Femur (tissue), 1 donor: ENCODE data around the gene DDX49.
"Not testable (repeated sequence)": the region's sequence is repeated elsewhere in the genome, so short reads cannot be mapped to it uniquely, and the experiment has no call there.

Experiments
- DNase-seq: peaks from one replicate; pipeline ENCODE4 v3.0.0-alpha.2; 2017

Gene DDX49

GRCh38 chr19:18942692-18943091 lies 23.2 kb downstream of the DDX49 start:
- DNase-seq, result no peak

DNA sequence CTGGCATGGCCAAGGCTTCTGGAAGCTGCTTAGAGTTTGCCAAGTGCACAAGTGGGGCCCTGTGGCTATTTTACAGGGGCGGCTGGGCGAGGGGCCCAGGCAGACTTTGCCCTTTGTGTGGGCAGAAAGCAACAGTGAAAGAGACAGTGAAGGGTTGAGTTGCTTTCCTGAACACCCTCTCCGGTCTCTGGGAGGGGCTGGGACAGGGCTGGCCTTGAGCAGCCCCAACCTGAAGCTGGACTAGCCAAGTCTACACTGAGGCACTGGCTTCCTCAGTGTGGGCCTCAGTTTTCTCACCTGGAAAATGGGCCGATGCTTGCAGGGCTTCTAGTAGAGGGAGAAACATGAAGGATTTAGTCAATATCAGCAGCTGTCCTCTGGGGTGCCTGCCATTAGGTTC lies 23.9 kb downstream of the DDX49 start:
- DNase-seq, result no peak

DNA sequence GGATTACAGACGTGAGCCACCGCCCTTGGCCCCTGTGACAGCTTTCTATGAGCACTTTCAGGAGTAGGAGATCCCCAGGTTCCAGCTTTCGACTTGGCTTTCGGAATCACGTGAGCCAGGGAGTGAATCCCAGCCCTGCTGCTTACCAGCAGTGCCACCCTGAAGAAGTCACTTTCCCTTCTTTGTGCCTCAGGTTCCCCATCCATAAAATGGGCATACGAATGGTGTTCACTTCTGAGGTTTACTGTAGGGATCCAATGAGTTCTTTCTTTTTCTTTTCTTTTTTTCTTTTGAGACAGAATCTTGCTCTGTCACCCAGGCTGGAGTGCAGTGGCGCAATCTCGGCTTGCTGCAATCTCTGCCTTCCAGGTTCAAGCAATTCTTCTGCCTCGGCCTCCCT lies 25.8 kb downstream of the DDX49 start:
- DNase-seq, result no peak

GRCh38 chr19:18946335-18946734 lies 26.8 kb downstream of the DDX49 start:
- DNase-seq, result no peak

GRCh38 chr19:18946918-18947317 lies 27.4 kb downstream of the DDX49 start:
- DNase-seq, result no peak

- DNase-seq, result no peak
Measured at GRCh38 chr19:18948075-18948975, 28.8 kb downstream of the DDX49 start.

GRCh38 chr19:18948976-18949356 lies 29.5 kb downstream of the DDX49 start:
- no peak for DNase-seq

GRCh38 chr19:18949858-18950257 lies 30.3 kb downstream of the DDX49 start:
- no peak for DNase-seq

- DNase-seq, result no peak
Measured at GRCh38 chr19:18951721-18952281, 32.3 kb downstream of the DDX49 start.

DNA sequence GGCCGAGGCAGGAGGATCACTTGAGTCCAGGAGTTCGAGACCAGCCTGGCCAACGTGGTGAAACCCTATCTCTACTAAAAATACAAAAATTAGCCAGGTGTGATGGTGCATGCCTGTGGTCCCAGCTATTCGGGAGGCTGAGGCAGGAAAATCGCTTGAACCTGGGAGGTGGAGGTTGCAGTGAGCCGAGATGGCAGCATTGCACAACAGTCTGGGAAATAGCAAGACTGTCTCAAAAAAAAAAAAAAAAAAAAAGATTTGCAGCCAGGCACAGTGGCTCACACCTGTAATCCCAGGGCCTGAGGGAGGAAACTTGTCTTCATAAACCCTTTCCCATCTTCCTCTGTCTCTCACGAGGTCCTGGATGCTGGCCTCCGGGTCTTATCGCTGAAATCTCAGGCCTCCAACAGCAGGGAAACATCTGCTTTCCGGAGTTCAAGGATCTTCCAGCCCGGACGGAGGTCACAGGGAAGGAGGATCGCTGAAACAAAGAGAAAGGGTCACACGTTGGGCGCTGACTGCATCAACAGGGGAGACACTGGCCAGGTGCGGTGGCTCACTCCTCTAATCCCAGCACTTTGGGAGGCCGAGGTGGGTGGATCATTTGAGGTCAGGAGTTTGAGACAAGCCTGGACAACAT lies 33.0 kb downstream of the DDX49 start:
- DNase-seq, result not testable (repeated sequence)

GRCh38 chr19:18954094-18954493 lies 34.6 kb downstream of the DDX49 start:
- no peak for DNase-seq

GRCh38 chr19:18955042-18955441 lies 35.5 kb downstream of the DDX49 start:
- no peak for DNase-seq

- no peak for DNase-seq
Measured at GRCh38 chr19:18960370-18960769, 40.9 kb downstream of the DDX49 start.

DNA sequence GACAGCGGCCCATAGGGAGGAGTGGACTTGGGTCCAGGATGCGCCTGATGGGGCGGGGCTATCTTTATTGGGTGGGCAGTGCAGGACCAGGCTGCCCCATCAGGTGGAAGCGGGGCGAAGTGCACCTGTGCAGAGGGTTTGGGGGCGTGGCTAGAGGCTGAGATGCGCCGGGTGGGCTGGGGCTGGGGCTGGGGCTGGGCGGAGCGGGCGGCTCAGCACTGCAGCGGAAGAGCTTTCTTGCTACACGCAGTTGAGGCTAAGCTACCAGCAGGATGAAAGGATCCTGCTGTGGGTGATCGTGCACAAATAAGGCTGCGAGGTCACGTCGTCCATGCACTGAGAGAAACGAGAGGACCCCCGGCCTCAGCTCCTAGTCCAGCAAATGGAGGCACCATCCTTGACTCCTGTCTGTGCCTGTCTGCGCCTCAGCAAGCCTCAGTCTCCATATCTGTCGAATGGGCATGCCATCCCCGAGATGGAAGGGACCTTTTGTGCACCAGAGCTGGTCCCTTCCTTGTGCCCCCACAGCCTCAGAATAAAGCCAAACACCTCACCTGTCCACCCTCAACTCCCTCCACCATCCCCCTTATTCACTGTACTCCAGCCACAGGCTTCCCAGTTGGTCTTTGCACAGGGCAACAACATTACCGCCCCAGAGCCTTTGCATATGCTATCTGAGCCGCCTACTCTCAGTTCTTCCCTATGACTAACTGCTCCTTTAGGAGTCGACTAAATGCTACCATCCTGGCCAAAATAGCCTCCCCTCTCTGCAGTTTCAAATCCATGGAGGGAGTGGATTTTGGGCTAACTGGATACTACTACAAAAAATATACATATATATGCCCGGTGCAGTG lies 42.5 kb downstream of the DDX49 start:
- DNase-seq, result no peak

- DNase-seq, result no peak
Measured at GRCh38 chr19:18964121-18964520, 44.6 kb downstream of the DDX49 start.

DNA sequence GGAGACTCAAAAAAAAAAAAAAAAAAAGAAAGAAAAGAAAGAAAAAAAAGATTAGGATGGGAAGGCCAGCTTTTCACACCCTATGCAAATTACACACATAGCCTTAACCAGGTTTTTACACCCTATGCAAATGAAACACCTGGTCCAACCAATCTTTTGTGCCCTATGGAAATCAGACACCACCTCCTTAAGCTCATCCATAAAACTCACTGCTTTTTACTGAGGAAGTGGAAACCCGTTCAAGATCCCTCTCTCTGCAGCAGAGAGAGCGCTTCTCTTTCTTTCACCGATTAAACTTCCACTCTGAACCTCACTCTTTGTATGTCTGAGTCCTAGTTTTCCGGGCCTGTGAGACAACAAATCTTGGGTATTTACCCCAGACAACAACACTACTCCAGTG lies 46.8 kb downstream of the DDX49 start:
- DNase-seq, result no peak

DNA sequence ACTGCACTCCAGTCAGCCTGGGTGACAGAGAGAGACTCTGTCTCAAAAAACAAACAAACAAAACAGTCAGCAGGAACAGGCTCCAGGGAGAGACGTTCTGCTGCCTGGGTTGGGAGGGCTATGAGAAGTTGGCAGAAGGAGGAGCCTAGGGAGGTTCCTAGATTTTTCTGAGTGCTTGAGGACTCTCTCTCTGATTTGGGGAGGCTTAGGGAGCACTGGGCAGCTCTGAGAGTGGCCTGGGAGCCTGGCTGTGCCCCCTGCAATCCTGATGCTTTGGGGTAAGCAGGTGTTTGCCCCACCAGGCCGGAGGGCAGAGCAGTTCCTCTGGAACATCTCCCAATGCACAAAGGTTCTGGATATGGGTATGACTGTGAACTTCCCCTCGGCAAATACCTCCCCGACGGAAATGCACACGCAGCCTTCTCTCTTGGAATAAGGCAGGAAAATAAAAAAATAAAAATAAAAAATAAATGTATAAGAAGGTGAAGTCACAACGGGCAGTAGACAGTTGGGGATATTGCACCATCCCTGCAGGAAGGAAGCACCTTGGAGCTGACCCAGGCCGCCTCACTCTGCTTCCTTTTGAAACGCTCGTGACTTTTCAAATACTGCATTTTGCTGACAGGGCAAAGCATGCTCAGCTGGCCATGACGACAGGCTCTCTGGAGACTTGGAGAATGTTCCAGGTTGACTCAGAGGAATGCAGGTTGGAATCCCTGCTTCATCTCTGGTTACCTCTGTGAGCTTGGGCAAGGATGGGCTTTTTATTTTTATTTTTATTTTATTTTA lies 48.0 kb downstream of the DDX49 start:
- peak; percentile 70 for DNase-seq

GRCh38 chr19:18969931-18970659 lies 50.6 kb downstream of the DDX49 start:
- no peak for DNase-seq

GRCh38 chr19:18972301-18972811 lies 52.8 kb downstream of the DDX49 start:
- no peak for DNase-seq

DNA sequence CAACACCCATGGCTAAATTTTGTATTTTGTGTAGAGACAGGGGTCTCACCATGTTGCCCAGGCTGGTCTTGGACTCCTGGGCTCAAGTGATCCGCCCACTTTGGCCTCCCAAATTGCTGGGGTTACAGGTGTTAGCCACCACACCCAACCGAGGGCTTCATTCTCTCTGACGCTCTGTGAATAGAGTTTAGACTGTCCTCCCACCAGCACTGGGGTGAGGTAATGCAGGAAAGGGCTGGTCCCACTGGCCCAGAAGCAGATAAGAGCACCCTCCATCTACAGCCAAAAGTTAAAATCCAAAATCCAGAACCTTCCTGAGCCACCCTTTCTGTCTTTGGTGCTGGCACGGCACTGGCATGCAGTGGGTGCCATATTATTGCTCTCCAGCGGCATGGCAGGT lies 53.3 kb downstream of the DDX49 start:
- no peak for DNase-seq

- DNase-seq, result no peak
Measured at GRCh38 chr19:18975011-18975410, 55.5 kb downstream of the DDX49 start.
